ENCODE measurements around the gene NR1D2. TPM values are rescaled to one million over a fixed set of nuclear protein-coding genes. Genes with fewer than 3 reads are reported as not detected.
"Not testable (repeated sequence)": the region's sequence is repeated elsewhere in the genome, so short reads cannot be mapped to it uniquely, and the experiment has no call there.

Gene NR1D2
- total RNA-seq, 1 donor from 2014 or later: 31.0 TPM

- no peak for DNase-seq (ENCODE audit: low spot score)
- intact Hi-C loops (cut with DNase I): loop anchor here (5.0 kb wide), 1 partner anchor 46 kb away; the partner anchor contains the start of gene NR1D2
Measured at GRCh38 chr3:23993556-23994243, 48.6 kb downstream of the NR1D2 start.

GRCh38 chr3:23994244-23994569 lies 49.1 kb downstream of the NR1D2 start:
- intact Hi-C loops (cut with DNase I): loop anchor here (5.0 kb wide), 1 partner anchor 47 kb away; the partner anchor contains the start of gene NR1D2
- DNase-seq (ENCODE audit: low spot score): no peak

- intact Hi-C loops (cut with DNase I): no loop called here
Measured at GRCh38 chr3:23995219-23995618, 50.1 kb downstream of the NR1D2 start.

GRCh38 chr3:23996095-23996524 lies 51.0 kb downstream of the NR1D2 start:
- intact Hi-C loops (cut with DNase I): no loop called here
- no peak for DNase-seq (ENCODE audit: low spot score)

More at GRCh38 chr3:23995219-23995618, 50.1 kb downstream of the NR1D2 start:
- no peak for DNase-seq (ENCODE audit: low spot score)

GRCh38 chr3:23999012-23999641 lies 54.0 kb downstream of the NR1D2 start:
- no peak for DNase-seq (ENCODE audit: low spot score)
- intact Hi-C loops (cut with DNase I): loop anchor here (1.0 to 2.0 kb wide), 2 partner anchors 239 to 684 kb away; no protein-coding TSS in a partner anchor

- intact Hi-C loops (cut with DNase I): no loop called here
- no peak for DNase-seq (ENCODE audit: low spot score)
Measured at GRCh38 chr3:24002129-24002528, 57.0 kb downstream of the NR1D2 start.

- intact Hi-C loops (cut with DNase I): no loop called here
- DNase-seq (ENCODE audit: low spot score): no peak
Measured at GRCh38 chr3:24003466-24003865, 58.4 kb downstream of the NR1D2 start.

GRCh38 chr3:24004171-24004938 lies 59.3 kb downstream of the NR1D2 start:
- no peak for DNase-seq (ENCODE audit: low spot score)
- intact Hi-C loops (cut with DNase I): no loop called here

- intact Hi-C loops (cut with DNase I): no loop called here
- no peak for DNase-seq (ENCODE audit: low spot score)
Measured at GRCh38 chr3:24005669-24006068, 60.6 kb downstream of the NR1D2 start.

GRCh38 chr3:24010834-24011233 lies 65.7 kb downstream of the NR1D2 start:
- DNase-seq (ENCODE audit: low spot score); intact Hi-C loops (cut with DNase I): not testable (repeated sequence)

GRCh38 chr3:24012589-24013269 lies 67.6 kb downstream of the NR1D2 start:
- intact Hi-C loops (cut with DNase I): no loop called here

GRCh38 chr3:24017305-24017704 lies 72.2 kb downstream of the NR1D2 start:
- no peak for DNase-seq (ENCODE audit: low spot score)
- intact Hi-C loops (cut with DNase I): no loop called here

More at GRCh38 chr3:24012589-24013269, 67.6 kb downstream of the NR1D2 start:
- no peak for DNase-seq (ENCODE audit: low spot score)

- intact Hi-C loops (cut with DNase I): no loop called here
- DNase-seq (ENCODE audit: low spot score): no peak
Measured at GRCh38 chr3:24018784-24019570, 73.9 kb downstream of the NR1D2 start.

GRCh38 chr3:24019585-24019984 lies 74.5 kb downstream of the NR1D2 start:
- intact Hi-C loops (cut with DNase I): no loop called here
- no peak for DNase-seq (ENCODE audit: low spot score)

GRCh38 chr3:24020036-24020691 lies 75.1 kb downstream of the NR1D2 start:
- intact Hi-C loops (cut with DNase I): no loop called here
- no peak for DNase-seq (ENCODE audit: low spot score)

- intact Hi-C loops (cut with DNase I): no loop called here
- no peak for DNase-seq (ENCODE audit: low spot score)
Measured at GRCh38 chr3:24023197-24023596, 78.1 kb downstream of the NR1D2 start.

- DNase-seq (ENCODE audit: low spot score): no peak
- intact Hi-C loops (cut with DNase I): no loop called here
Measured at GRCh38 chr3:24025805-24026204, 80.7 kb downstream of the NR1D2 start.

GRCh38 chr3:24026665-24027064 lies 81.6 kb downstream of the NR1D2 start:
- intact Hi-C loops (cut with DNase I); DNase-seq (ENCODE audit: low spot score): not testable (repeated sequence)

- intact Hi-C loops (cut with DNase I): no loop called here
- no peak for DNase-seq (ENCODE audit: low spot score)
Measured at GRCh38 chr3:24027946-24028345, 82.9 kb downstream of the NR1D2 start.

Measured in cardiac septum (tissue), 1 donor.